ENCODE results near the gene CBX2.

The CBX2 gene

GRCh38 chr17:79833110-79833450, 55.1 kb downstream of the CBX2 start:
- no peak for TF ChIP-seq CTCF (IDR thresholded peaks at IDR 0.05; ENCODE audit: low read length, missing control alignments)
- no peak overlapping the region for H3K4me3 ChIP-seq (replicated peaks; ENCODE audit: low read depth, low read length)

DNA sequence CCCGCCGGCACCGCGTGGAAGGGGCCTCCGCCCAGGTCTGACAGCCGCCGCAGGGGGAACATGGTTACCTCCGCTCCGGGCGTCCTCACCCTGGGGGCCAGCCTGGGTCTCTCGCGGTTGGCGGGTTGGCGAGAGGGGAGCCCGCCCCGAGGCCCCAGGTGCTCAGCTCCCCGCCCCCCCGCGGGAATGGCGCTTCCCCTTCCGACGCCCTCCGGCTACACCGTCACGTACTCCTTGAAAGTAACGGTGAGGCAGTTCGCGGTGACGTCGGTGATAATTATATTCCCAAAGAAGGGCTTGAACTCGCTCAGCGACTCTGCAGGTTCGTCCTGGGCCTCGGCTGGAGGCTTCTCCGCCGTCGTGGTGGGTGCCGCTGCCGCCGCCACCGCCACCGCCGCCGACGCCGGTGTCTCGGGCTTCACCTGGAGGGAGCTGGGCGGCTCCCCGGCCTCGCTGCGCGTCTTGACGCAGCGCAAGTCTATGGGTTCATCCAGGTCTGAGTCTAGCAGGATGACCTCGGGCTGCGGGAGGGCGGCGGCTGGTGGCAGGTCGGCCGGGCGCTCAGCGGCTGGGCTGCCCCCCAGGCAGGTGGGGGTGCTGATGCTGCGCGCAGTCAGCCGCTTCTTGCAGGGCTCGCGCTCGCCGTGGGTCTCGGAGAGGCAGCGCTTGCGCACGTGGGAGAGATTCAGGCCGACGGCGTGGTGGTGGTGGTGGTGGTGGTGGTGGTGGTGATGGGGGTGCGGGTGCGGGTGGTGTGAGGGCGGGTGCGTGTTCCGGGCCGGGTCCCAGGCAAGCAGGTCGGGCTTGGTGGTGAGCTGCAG, 56.0 kb downstream of the CBX2 start:
- DNase-seq (ENCODE audit: low read depth) = no peak
- no peak for TF ChIP-seq CTCF (IDR thresholded peaks at IDR 0.05; ENCODE audit: low read length, missing control alignments)
- H3K4me3 ChIP-seq (replicated peaks; ENCODE audit: low read depth, low read length) = no peak overlapping the region

More at GRCh38 chr17:79833110-79833450, 55.1 kb downstream of the CBX2 start:
- no peak for DNase-seq (ENCODE audit: low read depth)

DNA sequence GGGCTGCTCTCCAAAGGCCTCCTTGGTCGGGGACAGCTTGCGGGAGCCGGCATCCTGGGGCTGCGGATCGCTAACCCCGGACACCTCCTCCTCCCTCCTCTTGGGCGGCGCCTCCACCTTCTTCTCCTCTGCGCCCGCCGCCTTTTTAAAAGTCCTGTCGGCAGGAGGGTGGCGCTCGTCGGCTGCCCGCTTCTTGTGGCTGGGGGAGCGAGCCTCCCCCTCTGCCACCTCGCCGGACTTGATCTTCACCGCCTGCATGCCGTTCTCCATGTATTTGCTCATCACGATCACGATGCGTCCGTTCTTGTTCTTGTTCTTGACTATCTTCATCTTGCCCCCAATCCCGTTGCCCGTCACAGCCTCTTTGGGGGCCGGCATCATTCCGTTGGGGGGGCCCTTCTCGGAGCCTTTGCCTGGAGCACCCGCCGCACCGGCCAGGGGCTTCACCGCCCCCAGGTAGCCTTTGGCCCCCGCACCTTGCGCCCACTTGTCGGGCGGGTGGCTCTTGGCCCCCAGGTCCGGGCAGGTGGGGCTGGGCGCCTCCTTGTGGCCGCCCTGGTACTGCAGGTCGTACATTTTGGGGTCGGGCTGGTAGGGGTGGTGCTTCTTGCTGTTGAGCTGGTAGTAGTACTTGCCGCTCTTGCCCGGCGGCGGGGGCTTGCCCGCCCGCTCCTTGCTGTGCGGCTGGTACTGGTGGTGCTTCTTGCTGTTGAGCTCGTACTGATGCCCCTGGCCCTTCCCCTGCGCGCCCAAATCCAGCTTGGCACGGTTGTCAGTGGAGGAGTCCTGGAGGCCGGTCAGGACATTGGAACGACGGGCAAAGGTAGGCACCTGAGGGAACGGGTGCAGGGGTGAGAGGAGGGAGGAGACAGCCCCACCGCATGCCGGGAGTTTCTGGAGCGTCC, 56.9 kb downstream of the CBX2 start:
- DNase-seq (ENCODE audit: low read depth) = no peak
- peak; percentile 51 for TF ChIP-seq CTCF (IDR thresholded peaks at IDR 0.05; ENCODE audit: low read length, missing control alignments)
- no peak overlapping the region for H3K4me3 ChIP-seq (replicated peaks; ENCODE audit: low read depth, low read length)

GRCh38 chr17:79835470-79835899, 57.5 kb downstream of the CBX2 start:
- DNase-seq (ENCODE audit: low read depth) = no peak
- no peak overlapping the region for H3K4me3 ChIP-seq (replicated peaks; ENCODE audit: low read depth, low read length)
- TF ChIP-seq CTCF (IDR thresholded peaks at IDR 0.05; ENCODE audit: low read length, missing control alignments) = no peak

DNA sequence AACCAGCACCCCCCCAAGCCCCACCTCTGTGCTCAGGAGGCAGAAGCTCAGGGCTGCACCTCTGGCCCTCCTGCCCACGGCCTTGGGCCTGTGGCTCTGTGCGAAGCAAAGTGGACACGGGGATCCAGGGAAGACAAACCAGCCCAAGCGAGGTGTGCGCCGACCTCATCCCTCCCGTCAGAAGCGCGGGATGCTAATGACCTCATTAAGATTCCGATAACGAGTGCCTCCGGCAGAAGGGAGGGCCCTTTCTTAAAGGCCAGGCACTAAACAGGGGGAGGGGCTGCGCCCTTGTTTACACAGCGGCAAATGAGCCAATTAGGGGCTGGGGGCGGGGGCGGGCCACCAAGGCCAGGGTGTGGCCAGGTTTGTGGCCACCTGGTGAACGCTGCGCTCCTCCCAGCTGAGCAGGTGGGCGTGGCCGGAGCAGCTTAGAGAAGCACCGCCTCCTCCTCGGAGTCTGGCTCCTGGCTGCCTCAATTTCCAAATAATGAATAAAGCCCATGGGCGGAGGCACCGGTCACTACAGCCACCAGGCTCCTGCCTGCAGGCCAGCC, 58.1 kb downstream of the CBX2 start:
- TF ChIP-seq CTCF (IDR thresholded peaks at IDR 0.05; ENCODE audit: low read length, missing control alignments) = no peak
- no peak for DNase-seq (ENCODE audit: low read depth)
- H3K4me3 ChIP-seq (replicated peaks; ENCODE audit: low read depth, low read length) = no peak overlapping the region

DNA sequence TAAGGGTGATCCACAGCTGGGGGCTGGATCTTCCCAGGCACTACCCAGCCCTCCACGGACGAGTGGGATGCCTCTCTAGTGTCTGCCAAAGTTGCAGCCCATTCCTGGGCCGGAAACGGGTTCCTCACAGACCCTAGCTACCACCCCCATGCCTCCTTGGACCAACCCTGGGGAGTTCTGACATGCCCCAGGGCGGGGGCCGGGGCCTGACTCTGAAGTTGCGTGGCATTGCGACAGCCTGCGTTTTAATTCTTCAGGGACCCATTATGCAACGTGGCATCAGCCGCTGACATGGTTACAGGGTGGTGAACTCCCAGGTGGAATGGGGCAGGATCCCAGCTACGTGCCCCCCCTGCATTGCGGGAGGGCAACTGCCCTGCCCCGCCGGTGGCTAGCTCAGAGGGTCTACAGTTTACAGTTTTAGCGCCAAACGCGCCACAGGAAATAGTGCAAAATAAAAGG, 58.6 kb downstream of the CBX2 start:
- H3K4me3 ChIP-seq (replicated peaks; ENCODE audit: low read depth, low read length) = peak overlapping the region; percentile 88
- TF ChIP-seq CTCF (IDR thresholded peaks at IDR 0.05; ENCODE audit: low read length, missing control alignments) = no peak
- DNase-seq (ENCODE audit: low read depth) = no peak

All from fibroblast of pulmonary artery (primary cell).